ENCODE results near the gene C11orf91.
"Not testable (repeated sequence)": the region's sequence is repeated elsewhere in the genome, so short reads cannot be mapped to it uniquely, and the experiment has no call there.

The C11orf91 gene

DNA sequence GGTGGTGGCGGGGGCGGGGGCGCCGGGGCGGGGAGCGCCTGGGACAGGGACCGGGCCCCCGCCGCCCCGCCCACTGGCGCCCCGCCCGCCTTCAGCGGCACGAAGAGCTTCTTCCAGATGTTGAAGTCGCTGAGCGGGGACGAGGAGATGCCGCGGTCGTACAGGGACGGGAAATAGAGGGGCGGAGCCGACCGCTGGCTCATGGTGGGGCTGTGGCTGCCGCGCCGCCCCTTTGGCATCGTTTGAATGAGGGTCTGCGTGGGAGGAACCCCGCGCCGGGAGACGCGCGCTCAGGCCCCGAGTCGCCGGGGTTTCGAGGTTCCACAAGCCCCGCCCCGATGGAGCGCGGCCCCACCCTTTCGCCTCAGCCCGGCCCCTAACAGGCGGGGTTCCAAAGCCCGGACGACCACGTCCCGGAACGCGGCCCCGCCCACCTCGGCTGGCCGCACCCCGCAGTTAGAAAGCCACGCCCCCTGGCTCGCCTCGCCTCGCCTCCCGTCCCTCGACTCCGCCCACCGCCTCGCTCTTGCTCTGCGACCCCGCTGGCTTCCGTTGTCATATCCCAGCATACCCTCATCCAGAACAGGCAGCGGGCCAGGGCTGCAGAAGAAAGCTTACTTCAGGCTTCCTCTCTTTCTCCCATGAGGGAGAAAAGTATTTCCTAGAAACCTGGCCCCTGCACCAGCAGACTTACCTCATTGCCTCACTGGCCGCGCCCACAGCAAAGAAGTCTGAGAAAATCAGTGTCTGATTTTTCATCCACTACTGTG is at the start of gene C11orf91:
Gene C11orf91, minus strand, starts transcription at position 325 of the 770 bp plus-strand sequence. Its CDS starts 86 bp downstream, at position 239.
- DNase-seq: peak; percentile 91

DNA sequence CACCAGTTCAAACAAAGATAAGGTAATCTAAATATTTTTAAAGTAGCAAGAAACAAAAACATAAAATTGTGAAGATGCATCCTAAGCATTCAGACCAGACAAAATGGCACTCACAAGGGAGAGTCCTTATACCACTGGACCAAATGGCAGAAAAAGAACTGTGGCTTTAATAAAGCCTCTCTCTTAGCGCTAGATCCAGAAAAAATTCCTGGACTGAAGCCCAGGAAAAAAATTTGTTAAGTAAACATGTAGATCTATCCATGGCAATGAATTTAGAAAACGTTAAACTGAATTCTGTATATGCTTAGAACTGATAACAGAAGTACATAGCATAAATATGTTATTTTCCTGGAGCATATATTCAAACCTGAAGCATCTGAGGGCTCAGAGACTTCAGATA is 47.4 kb upstream of the C11orf91 start:
- DNase-seq: no peak

DNA sequence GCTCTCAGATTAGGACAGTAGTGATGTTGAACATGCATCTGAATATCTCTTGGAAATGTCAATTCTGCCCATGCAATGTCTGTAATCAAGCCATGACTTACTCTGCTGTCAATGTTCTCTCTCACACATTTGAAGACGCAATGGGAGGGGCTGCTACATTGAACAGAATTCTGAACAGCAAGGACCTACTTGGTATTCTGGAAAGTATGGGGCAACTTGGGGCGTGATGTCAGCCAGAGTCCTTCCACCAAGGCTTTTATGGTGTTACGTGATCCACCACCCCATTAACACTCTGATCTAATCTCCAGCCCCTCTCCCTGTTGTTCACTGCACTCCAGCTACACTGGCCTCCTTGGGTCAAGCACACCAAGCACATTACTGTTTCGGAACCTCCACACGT is 42.7 kb upstream of the C11orf91 start:
- no peak for DNase-seq

DNA sequence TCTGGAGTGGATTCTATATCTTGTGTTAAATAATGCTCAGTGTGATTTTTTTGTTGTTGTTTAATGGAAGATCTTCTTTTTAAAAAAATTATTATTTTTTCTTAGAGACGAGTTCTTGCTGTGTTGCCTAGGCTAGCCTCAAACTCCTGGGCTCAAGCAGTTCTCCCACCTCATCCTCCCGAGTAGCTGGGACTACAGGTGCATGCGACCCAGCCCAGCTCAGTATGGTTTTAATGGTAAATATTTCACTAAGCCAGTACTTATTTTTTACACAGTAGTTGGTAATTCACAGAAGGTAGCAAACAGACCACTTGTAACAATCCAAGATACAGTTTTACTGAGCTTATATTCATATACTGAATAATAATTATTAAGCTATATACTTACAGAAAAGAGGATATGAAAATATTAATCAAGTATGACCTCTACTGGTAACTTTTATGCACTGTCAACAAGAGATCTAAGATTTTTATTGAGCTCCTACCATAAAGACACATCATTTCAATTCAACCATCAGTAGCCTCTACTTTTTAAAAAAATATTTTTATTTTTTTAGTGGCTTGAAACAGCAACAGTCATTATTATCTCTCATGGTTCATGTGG is 41.7 kb upstream of the C11orf91 start:
- DNase-seq: no peak

DNA sequence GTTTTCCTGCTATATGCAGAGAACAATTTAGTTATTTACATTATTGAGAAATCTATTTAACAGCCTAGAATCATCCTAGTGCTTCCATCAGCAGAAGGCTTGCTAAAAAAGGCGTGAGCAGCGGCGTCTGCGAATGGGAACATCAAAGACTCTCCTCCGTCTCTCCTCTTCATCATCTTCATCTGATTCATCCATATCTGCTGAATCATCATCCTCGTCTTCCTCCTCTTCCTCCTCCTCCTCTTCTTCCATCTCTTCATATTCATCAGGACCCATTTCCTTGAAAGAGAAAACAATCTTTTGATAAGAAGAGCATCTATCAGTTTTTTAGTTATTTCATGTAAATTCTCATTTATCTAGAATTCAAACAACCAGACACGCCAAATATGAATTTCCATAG is 41.2 kb upstream of the C11orf91 start:
- no peak for DNase-seq

DNA sequence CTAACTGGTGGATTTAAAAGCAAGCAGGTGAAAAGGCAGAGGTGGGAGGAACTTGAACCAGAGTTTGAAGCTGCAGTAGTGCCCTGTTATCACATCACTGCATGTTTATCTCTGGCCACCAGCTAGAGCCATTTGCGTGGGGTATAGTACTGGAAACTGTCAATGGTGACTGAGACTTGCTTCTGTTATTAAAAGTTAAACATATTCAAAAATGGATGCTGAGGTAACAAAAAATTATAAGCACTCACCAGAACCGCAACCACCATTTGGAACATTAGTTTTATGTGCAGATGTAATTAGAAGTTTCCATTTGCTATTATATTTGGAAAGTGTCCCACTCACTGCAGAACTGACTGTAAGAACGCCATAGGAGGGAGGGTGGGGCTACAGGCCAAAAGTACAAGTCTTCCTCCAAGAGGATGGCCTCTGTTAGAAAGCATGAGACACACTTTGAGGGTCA is 36.8 kb upstream of the C11orf91 start:
- DNase-seq: no peak

GRCh38 chr11:33736148-33736812 is 35.7 kb upstream of the C11orf91 start, which contains the start of gene CD59:
CD59 (minus strand) TSS chr11:33736423; CDS start chr11:33722445, 13,978 bp downstream.
- DNase-seq: peak; percentile 89

DNA sequence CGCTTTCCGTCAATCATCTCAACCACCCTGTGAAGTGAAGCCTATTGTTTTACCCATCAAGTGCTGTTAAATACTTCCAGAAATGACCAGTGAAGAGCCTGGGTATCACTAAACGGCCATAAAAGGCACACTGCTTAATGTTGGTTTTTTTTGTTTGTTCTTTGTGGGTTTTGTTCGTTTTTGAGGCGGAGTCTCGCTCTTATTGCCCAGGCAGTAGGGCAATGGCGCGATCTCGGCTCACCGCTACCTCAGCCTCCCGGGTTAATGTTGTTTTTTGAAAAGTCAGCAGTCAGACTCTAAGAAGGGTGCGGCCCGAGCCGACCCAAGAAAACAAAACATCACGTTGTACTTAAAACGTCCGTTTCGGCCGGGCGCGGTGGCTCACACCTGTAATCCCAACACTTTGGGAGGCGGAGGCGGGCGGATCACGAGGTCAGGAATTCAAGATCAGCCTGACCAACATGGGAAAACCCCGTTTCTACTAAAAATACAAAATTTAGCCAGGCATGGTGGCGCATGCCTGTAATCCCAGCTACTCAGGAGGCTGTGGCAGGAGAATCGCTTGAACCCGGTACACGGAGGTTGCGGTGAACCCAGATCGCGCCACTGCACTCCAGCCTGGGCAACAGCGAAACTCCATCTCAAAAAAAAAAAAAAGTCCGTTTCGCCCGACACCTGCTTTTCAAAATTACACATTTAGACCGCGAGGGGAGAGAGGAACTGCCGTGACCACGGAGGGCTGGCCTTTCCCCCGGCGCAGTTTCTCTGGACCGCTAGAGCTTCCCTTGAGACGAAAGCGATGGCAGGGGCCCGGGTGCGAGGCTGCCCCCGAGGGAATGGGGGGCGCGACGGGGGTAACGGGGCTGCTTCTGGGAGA is 34.9 kb upstream of the C11orf91 start:
- DNase-seq: peak; percentile 47

- DNase-seq: no peak
These were observed 34.0 kb upstream of the C11orf91 start for GRCh38 chr11:33734441-33735270.

- DNase-seq: no peak
These were observed 33.4 kb upstream of the C11orf91 start for GRCh38 chr11:33733980-33734379.

- no peak for DNase-seq
These were observed 31.3 kb upstream of the C11orf91 start for GRCh38 chr11:33731723-33732531.

DNA sequence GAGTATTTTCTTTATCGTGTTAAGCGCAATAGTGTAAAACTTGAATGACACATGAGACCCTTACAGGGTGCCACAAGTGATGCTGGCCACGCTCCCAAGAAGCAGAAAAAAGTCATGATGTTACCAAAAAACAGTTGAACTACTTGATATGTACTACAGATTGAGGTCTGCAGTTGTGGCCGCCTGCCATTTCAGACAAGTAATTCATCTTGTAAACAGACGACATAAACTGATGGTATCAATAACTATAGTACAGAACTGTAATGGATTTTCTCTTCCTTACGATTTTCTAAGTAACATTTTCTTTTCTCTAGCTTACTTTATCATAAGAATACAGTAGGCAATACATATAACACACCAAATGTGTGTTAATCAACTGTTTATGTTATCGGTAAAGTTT is 30.1 kb upstream of the C11orf91 start:
- no peak for DNase-seq

GRCh38 chr11:33729072-33729664 is 28.5 kb upstream of the C11orf91 start:
- DNase-seq: not testable (repeated sequence)

- DNase-seq: not testable (repeated sequence)
These were observed 26.9 kb upstream of the C11orf91 start for GRCh38 chr11:33727539-33727938.

GRCh38 chr11:33725496-33725895 is 24.9 kb upstream of the C11orf91 start:
- DNase-seq: no peak

DNA sequence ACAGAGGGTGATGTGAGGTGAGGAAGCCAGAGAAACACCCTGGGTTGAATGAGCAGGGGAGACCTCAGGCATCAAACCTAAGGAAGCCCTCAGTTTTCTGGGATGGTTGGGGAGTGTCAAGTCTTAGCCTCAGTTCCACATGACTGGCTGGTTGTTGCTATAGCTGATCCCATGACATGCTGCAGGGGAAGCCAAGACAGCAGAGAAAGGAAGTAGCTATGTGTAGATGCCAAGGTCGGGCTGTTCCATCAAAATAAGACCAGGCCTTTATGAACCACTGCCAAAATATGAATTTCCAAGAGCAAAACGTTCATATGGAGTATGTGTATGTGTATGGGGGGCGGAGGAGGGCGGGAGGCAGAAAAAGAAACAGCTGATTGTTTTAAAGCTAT is 24.0 kb upstream of the C11orf91 start:
- no peak for DNase-seq

GRCh38 chr11:33723238-33723881 is 22.7 kb upstream of the C11orf91 start:
- DNase-seq: no peak

GRCh38 chr11:33722590-33723234 is 22.1 kb upstream of the C11orf91 start:
- peak; percentile 22 for DNase-seq

GRCh38 chr11:33721984-33722383 is 21.4 kb upstream of the C11orf91 start:
- DNase-seq: no peak

All from CD4-positive, alpha-beta T cell treated with Interleukin-15 for 1 hour (primary cell).